ENCODE measurements around the gene FOXD1. TPM values are rescaled to one million over a fixed set of nuclear protein-coding genes. Genes with fewer than 3 reads are reported as not detected.

The FOXD1 gene
- polyA plus RNA-seq, 1 of the 3 experiments (the other 2 are of a cell fraction): 73.9 TPM

DNA sequence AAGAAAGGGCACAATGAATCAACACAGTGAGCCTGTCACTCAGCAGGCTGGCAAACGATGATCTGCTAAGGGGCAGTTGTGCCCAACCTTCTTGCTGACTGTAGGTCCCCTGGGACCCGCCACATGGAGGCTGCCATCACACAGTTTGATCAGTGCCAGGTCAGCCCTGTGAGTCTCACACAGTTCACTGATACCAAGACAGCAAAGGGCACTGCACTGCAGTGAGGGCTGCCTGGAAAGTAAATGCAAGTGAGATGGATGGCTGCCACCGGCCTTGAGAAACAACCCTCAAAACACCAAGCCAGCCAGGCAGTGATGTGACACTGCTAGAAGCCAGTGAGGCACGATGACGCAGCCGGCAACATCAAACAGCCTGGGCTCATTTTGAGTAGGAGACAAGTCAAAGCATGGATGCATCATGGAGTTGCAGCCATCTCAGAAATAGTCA, 30.3 kb downstream of the FOXD1 start:
- Histone ChIP-seq H3K9me2 (no peaks in the 10 kb centered on the region), H3K9ac (peak overlapping the region; percentile 11; the same call in 1 of the 2 replicates), H3K4me1 (ENCODE audit: control insufficient read depth in 1 of 2, insufficient read depth in 2 of 2, low read depth in 1 of 2, low read length in 1 of 2) (peaks cover 13 to 32% of the 10 kb centered on the region in 2 experiments), H3K27me3 (ENCODE audit: insufficient read depth) (no peaks in the 10 kb centered on the region), H3K27ac (ENCODE audit: low read depth in 2 of 2, low read length in 1 of 2) (peak overlapping the region; percentile 36 to 80), H4K20me1 (ENCODE audit: insufficient read depth) (no peaks in the 10 kb centered on the region), H2AFZ (ENCODE audit: low read depth) (peak overlapping the region; percentile 87; the same call in 1 of the 2 replicates), H3K79me2 (ENCODE audit: insufficient read depth) (peaks cover 4% of the 10 kb centered on the region; the same call in 1 of the 2 replicates), H3F3A (replicated peaks; ENCODE audit: insufficient read depth) (peaks cover 27% of the 10 kb centered on the region), H3K9me3 (no peaks in the 10 kb centered on the region), H3K4me3 (ENCODE audit: low read depth in 2 of 2, low read length in 1 of 2) (no peak overlapping the region), H3K36me3 (replicated peaks in 1 of 2; ENCODE audit: control insufficient read depth in 1 of 2, insufficient read depth in 2 of 2, low read length in 1 of 2) (no peaks in the 10 kb centered on the region), H3K4me2 (peak overlapping the region; percentile 62; the same call in 1 of the 2 replicates)
- ChIA-PET POLR2A (no interaction called here), CTCF (interaction anchor here (0.6 to 2.0 kb wide), 6 partner anchors 10 to 202 kb away, joined by 3 to 12 read pairs (median 4); no protein-coding TSS in a partner anchor)
- 50% methylated on average over 5 of the region's 6 CpGs for WGBS (ENCODE audit: low lambda C conversion rate)
- no peak for DNase-seq
- TF ChIP-seq PBX3 (IDR thresholded peaks at IDR 0.05) (peak; percentile 52), POLR2AphosphoS5 (IDR thresholded peaks at IDR 0.05; ENCODE audit: low read depth, low read length) (no peak)

- ChIA-PET CTCF (interaction anchor here (0.6 to 1.3 kb wide), 6 partner anchors 9 to 202 kb away, joined by 3 to 8 read pairs (median 4); no protein-coding TSS in a partner anchor), POLR2A (no interaction called here)
- peak overlapping the region; percentile 74 to 80 for H3K27ac ChIP-seq (ENCODE audit: low read depth in 2 of 2, low read length in 1 of 2)
- no peaks in the 10 kb centered on the region for H3K9me3 ChIP-seq
- peak overlapping the region; percentile 50; the same call in 1 of the 2 replicates for H2AFZ ChIP-seq (ENCODE audit: low read depth)
- no peak for DNase-seq
- H4K20me1 ChIP-seq (ENCODE audit: insufficient read depth): no peaks in the 10 kb centered on the region
- no peaks in the 10 kb centered on the region for H3K27me3 ChIP-seq (ENCODE audit: insufficient read depth)
- H3K9ac ChIP-seq: peak overlapping the region; percentile 55
- no peaks in the 10 kb centered on the region for H3K9me2 ChIP-seq
- TF ChIP-seq NFIC (IDR thresholded peaks at IDR 0.05; ENCODE audit: borderline replicate concordance): 0 out of 2 replicates have a peak, but pooled peaks have one; percentile 32
- no peak for TF ChIP-seq POLR2AphosphoS5 (IDR thresholded peaks at IDR 0.05; ENCODE audit: low read depth, low read length)
- TF ChIP-seq EP300 (IDR thresholded peaks at IDR 0.05; ENCODE audit: borderline replicate concordance in 1 of 2, low read depth in 1 of 2, low read length in 1 of 2): peak in 1 of 2 experiments; percentile 28; a peak in 1 of 4 replicates
- H3F3A ChIP-seq (replicated peaks; ENCODE audit: insufficient read depth): peaks cover 35% of the 10 kb centered on the region
- H3K4me3 ChIP-seq (ENCODE audit: low read depth in 2 of 2, low read length in 1 of 2): no peak overlapping the region
- peaks cover 13 to 32% of the 10 kb centered on the region in 2 experiments for H3K4me1 ChIP-seq (ENCODE audit: control insufficient read depth in 1 of 2, insufficient read depth in 2 of 2, low read depth in 1 of 2, low read length in 1 of 2)
- 36% methylated on average over 10 of the region's 10 CpGs for WGBS (ENCODE audit: low lambda C conversion rate)
- peak overlapping the region; percentile 62 for H3K4me2 ChIP-seq
- H3K79me2 ChIP-seq (ENCODE audit: insufficient read depth): peaks cover 4% of the 10 kb centered on the region; the same call in 1 of the 2 replicates
- no peaks in the 10 kb centered on the region for H3K36me3 ChIP-seq (replicated peaks in 1 of 2; ENCODE audit: control insufficient read depth in 1 of 2, insufficient read depth in 2 of 2, low read length in 1 of 2)
These were observed 31.1 kb downstream of the FOXD1 start for GRCh38 chr5:73417303-73418034.

DNA sequence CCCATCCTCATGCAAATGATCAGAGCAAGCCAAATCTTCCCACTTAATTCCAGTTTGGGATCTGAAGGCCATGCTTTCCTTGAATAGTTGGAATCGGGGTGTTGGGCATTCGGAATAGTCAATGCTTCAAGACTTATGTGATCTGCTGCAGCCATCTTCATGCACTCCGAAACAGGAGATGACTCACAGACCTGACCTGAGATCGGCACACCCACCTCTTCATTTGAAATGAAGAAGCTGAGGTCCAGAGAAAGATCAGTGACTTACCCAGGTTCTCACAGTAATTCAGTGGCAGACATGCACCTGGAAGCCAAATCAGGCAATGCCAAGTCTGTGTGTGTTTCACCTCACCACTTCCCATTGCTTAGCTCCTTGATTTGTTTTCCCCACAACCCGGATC, 33.0 kb downstream of the FOXD1 start:
- Histone ChIP-seq H3K27ac (ENCODE audit: low read depth in 2 of 2, low read length in 1 of 2) (no peak overlapping the region; a peak in 1 of 4 replicates), H3K4me1 (ENCODE audit: control insufficient read depth in 1 of 2, insufficient read depth in 2 of 2, low read depth in 1 of 2, low read length in 1 of 2) (peaks cover 13 to 32% of the 10 kb centered on the region in 2 experiments), H3K9me2 (no peaks in the 10 kb centered on the region), H3K9ac (no peak overlapping the region), H3K27me3 (ENCODE audit: insufficient read depth) (no peaks in the 10 kb centered on the region), H4K20me1 (ENCODE audit: insufficient read depth) (no peaks in the 10 kb centered on the region), H2AFZ (ENCODE audit: low read depth) (no peak overlapping the region), H3K4me3 (ENCODE audit: low read depth in 2 of 2, low read length in 1 of 2) (no peak overlapping the region), H3F3A (replicated peaks; ENCODE audit: insufficient read depth) (peaks cover 47% of the 10 kb centered on the region), H3K36me3 (replicated peaks in 1 of 2; ENCODE audit: control insufficient read depth in 1 of 2, insufficient read depth in 2 of 2, low read length in 1 of 2) (no peaks in the 10 kb centered on the region), H3K4me2 (no peak overlapping the region), H3K9me3 (no peaks in the 10 kb centered on the region), H3K79me2 (ENCODE audit: insufficient read depth) (peaks cover 4% of the 10 kb centered on the region; the same call in 1 of the 2 replicates)
- DNase-seq: no peak
- ChIA-PET CTCF (interaction anchor here (1.0 to 2.0 kb wide), 3 partner anchors 32 to 39 kb away, joined by 4 to 6 read pairs (median 5); no protein-coding TSS in a partner anchor), POLR2A (no interaction called here)
- TF ChIP-seq NRF1 (IDR thresholded peaks at IDR 0.05; ENCODE audit: low read depth, low read length): no peak
- no peak for TF ChIP-seq ELF1 (IDR thresholded peaks at IDR 0.05)
- TF ChIP-seq FOSL2 (IDR thresholded peaks at IDR 0.05; ENCODE audit: borderline replicate concordance, low read depth): no peak
- TF ChIP-seq GATA2 (CRISPR knock-in tag; IDR thresholded peaks at IDR 0.05): no peak
- no peak for TF ChIP-seq EP300 (IDR thresholded peaks at IDR 0.05; ENCODE audit: borderline replicate concordance in 1 of 2, low read depth in 1 of 2, low read length in 1 of 2)
- TF ChIP-seq, protein P1, sequence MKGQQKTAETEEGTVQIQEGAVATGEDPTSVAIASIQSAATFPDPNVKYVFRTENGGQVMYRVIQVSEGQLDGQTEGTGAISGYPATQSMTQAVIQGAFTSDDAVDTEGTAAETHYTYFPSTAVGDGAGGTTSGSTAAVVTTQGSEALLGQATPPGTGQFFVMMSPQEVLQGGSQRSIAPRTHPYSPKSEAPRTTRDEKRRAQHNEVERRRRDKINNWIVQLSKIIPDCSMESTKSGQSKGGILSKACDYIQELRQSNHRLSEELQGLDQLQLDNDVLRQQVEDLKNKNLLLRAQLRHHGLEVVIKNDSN (IDR thresholded peaks at IDR 0.05; ENCODE audit: borderline replicate concordance, low read depth): no peak
- TF ChIP-seq EZH2phosphoT487 (IDR thresholded peaks at IDR 0.05; ENCODE audit: borderline replicate concordance, low read depth): no peak
- TF ChIP-seq MEF2A (IDR thresholded peaks at IDR 0.05; ENCODE audit: borderline replicate concordance, low read depth): no peak
- TF ChIP-seq PBX3 (IDR thresholded peaks at IDR 0.05): no peak
- no peak for TF ChIP-seq JUND (IDR thresholded peaks at IDR 0.05)
- TF ChIP-seq NFIC (IDR thresholded peaks at IDR 0.05; ENCODE audit: borderline replicate concordance): no peak
- 44% methylated on average over 5 of the region's 5 CpGs for WGBS (ENCODE audit: low lambda C conversion rate)

Data from SK-N-SH (cell line).